PC-3 (cell line): Measurements from ENCODE around the gene WIPF3. TPM values are rescaled to one million over a fixed set of nuclear protein-coding genes. Genes with fewer than 3 reads are reported as not detected.
A peak's percentile ranks its signal among the peaks of the same experiment; 100 is the strongest.

Experiments
- ATAC-seq: fragments of 200-7000 bp; cut with Tn5 transposase; 2 replicates; pipeline ENCODE4 v1.9.1; 2020; ENCODE audit warnings: mild to moderate bottlenecking, moderate library complexity
- BruUV-seq: library from RNA; stranded (reverse); fragments of 400-500 nt; replicated peaks from 2 replicates; lab custom pipeline; 2021; lab: Mats Ljungman, UMichigan
- CTCF ChIA-PET: fragments of 300-600 bp; sonication (Branson Sonifier 250); formaldehyde crosslinking; loops from one replicate; lab custom pipeline; 2022; ENCODE audit warnings: antibody characterized with exemption; lab: Charles Lee
- POLR2A ChIA-PET: fragments of 300-600 bp; sonication (Branson Sonifier 250); formaldehyde crosslinking; loops from one replicate; lab custom pipeline; 2022; ENCODE audit warnings: antibody characterized with exemption; ENCODE audit not compliant: unreplicated experiment; lab: Charles Lee
- DNase-seq: peaks from one replicate; pipeline ENCODE4 v3.0.0-alpha.2; 2015
- H2AFZ ChIP-seq: fragments of 300-600 bp; sonication (generic); 2 replicates; pipeline ENCODE4 v1.6.0; 2016; ENCODE audit warnings: antibody characterized with exemption, low read length
- H3F3A ChIP-seq: fragments of 300-600 bp; sonication (generic); one replicate; pipeline ENCODE4 v1.6.0; 2017; ENCODE audit warnings: antibody characterized with exemption, low read length, control low read depth, mild to moderate bottlenecking; ENCODE audit not compliant: unreplicated experiment
- H3K27ac ChIP-seq: fragments of 300-600 bp; sonication (generic); 2 replicates; pipeline ENCODE4 v1.5.1; 2016; ENCODE audit warnings: mild to moderate bottlenecking, low read length
- H3K27me3 ChIP-seq: fragments of 300-600 bp; sonication (generic); 2 replicates; pipeline ENCODE4 v1.6.1; 2016; ENCODE audit warnings: low read length, mixed read lengths
- H3K36me3 ChIP-seq: fragments of 300-600 bp; sonication (generic); 2 replicates; pipeline ENCODE4 v1.6.1; 2016; ENCODE audit warnings: low read depth, mixed run types, low read length, mixed read lengths
- H3K4me1 ChIP-seq: fragments of 300-600 bp; sonication (generic); 2 replicates; pipeline ENCODE4 v1.5.1; 2016; ENCODE audit warnings: low read length; ENCODE audit not compliant: insufficient read depth
- H3K4me2 ChIP-seq: fragments of 300-600 bp; sonication (generic); 2 replicates; pipeline ENCODE4 v1.6.0; 2016; ENCODE audit warnings: low read length
- H3K4me3 ChIP-seq: fragments of 300-600 bp; sonication (generic); 2 replicates; pipeline ENCODE4 v1.5.1; 2016; ENCODE audit warnings: mild to moderate bottlenecking, low read length, mixed read lengths
- H3K79me2 ChIP-seq: fragments of 300-600 bp; sonication (generic); 2 replicates; pipeline ENCODE4 v1.6.1; 2017; ENCODE audit warnings: low read length, mixed read lengths
- H3K9ac ChIP-seq: fragments of 300-600 bp; sonication (generic); 2 replicates; pipeline ENCODE4 v1.6.0; 2016; ENCODE audit warnings: mild to moderate bottlenecking, low read length
- H3K9me2 ChIP-seq: fragments of 300-600 bp; sonication (generic); replicated peaks from 2 replicates; pipeline ENCODE4 v1.6.1; 2016; ENCODE audit warnings: mixed run types, low read length, mixed read lengths
- H3K9me3 ChIP-seq: fragments of 300-600 bp; sonication (generic); 2 replicates; pipeline ENCODE4 v1.6.1; 2016; ENCODE audit warnings: low read length, mixed read lengths
- H4K20me1 ChIP-seq: fragments of 300-600 bp; sonication (generic); 2 replicates; pipeline ENCODE4 v1.6.1; 2016; ENCODE audit warnings: low read length, mixed read lengths
- CTCF ChIP-seq: fragments of 300-600 bp; sonication (generic); conservative IDR thresholded peaks from 2 replicates; pipeline ENCODE4 v1.5.1; 2017; ENCODE audit warnings: antibody characterized with exemption, low read depth, mild to moderate bottlenecking, low read length
- EZH2 ChIP-seq: fragments of 300-600 bp; sonication (generic); IDR thresholded peaks from one replicate; pipeline ENCODE4 v1.6.1; 2017; ENCODE audit warnings: antibody characterized with exemption, mild to moderate bottlenecking, low read length; ENCODE audit not compliant: unreplicated experiment
- EZH2phosphoT487 ChIP-seq: fragments of 300-600 bp; sonication (generic); IDR thresholded peaks from 2 replicates; pipeline ENCODE4 v1.6.1; 2018; ENCODE audit warnings: mild to moderate bottlenecking, antibody characterized with exemption, low read length, borderline replicate concordance
- intact Hi-C: fragments of 100-400 bp; cut with micrococcal nuclease; formaldehyde crosslinking; loops from 2 replicates; pipeline ENCODE4 v1.9.0; 2023
- total RNA-seq: library from RNA; depleted of rRNA; stranded (reverse); fragments of >200 nt; gene quantifications from 2 replicates; pipeline ENCODE4 v1.2.3, GENCODE V29; 2014

Gene WIPF3
- total RNA-seq, 1 experiment from 2014 or later, result 3.4 TPM

DNA sequence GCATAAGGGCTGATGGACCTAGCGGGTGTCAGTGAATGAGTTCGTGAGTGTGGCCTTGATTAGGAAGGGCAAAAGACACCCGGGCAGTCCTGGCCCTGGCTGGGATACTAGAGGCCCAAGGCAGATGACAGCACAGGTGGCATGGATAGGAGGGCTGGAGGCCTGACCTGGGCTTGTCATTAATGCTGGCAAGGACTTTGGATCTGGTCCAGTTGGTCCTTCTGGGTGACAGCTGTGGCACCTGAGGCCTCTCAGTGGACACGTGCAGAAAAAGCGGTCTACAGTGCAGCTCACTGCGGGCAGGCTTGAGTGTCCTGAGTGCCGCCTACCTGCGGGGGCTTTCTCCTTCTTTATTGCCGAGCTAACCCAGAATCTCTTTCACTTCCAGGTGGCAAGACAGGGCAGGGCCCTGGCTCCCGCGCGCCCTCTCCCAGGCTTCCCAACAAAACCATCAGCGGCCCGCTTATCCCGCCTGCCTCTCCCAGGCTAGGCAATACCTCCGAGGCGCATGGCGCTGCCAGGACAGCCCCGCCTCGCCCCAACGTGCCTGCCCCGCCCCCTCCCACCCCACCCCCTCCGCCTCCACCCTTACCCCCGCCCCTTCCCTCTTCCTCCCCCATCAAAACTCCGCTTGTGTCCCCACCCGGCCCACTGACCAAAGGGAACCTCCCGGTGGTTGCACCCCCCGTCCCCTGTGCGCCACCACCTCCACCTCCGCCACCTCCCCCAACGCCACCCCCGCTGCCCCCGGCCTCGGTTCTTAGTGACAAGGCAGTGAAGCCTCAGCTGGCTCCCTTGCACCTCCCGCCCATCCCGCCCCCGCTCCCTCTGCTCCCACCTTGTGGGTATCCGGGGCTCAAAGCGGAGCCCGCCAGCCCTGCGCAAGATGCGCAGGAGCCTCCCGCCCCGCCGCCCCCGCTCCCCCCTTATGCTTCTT, 77.4 kb downstream of the WIPF3 start:
- Histone ChIP-seq H3K9ac (peak overlapping the region; percentile 41), H3K36me3 (no peaks in the 10 kb centered on the region), H3K27ac (no peak overlapping the region), H3K4me1 (peaks cover 12% of the 10 kb centered on the region), H3K9me2 (no peaks in the 10 kb centered on the region), H3K4me2 (peak overlapping the region; percentile 77), H3K27me3 (no peaks in the 10 kb centered on the region), H3K4me3 (peak overlapping the region; percentile 63), H4K20me1 (no peaks in the 10 kb centered on the region), H3F3A (no peaks in the 10 kb centered on the region), H3K79me2 (no peaks in the 10 kb centered on the region), H2AFZ (peak overlapping the region; percentile 79), H3K9me3 (no peaks in the 10 kb centered on the region)
- TF ChIP-seq CTCF (no peak), EZH2phosphoT487 (no peak), EZH2 (no peak)
- DNase-seq, result peak; percentile 50
- intact Hi-C loops, result no loop called here
- peak; percentile 70 for ATAC-seq
- POLR2A ChIA-PET, result no interaction called here
- BruUV-seq, result no TSS peak
- CTCF ChIA-PET, result no interaction called here

DNA sequence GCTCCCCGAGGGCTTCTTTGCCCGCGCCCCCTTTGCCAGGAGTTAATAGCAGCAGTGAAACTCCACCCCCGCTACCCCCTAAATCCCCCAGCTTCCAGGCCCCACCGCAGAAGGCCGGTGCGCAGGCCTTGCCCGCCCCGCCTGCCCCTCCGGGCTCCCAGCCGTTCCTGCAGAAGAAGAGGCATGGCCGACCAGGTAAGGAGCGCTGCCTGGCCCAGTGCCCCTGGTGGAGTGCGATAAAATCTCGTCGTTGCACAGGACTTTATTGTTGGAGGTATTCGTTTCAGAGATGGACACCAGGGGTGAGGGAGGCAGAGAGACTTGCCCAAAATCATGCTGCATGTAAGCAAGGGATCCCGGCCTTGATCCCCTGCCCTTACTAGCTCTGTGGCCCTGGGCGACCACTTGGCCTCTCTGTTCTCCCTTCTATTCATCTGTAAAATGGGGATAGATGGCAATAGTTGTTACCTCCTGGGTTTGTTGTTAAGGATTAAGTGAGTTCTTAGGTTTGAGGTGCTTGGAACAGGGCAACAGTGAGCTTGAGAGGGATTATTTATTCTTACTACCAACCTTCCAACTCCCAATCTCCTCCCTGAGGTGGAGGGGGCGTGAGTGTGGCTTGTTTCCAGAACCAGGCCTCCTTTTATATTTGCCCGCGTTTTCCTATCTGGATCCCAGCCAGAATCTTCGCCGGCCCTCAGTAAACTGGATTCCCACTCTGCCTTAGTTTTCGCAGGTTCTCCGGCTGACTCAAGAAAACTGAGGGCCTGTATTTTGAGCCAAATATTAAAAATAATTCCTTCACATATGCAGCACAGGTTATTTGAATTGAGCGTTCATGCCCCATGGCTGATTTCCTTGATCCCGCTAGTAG, 78.3 kb downstream of the WIPF3 start:
- H3K9ac ChIP-seq, result no peak overlapping the region
- H3F3A ChIP-seq, result no peaks in the 10 kb centered on the region
- intact Hi-C loops, result no loop called here
- no peaks in the 10 kb centered on the region for H3K36me3 ChIP-seq
- peak overlapping the region; percentile 63 for H3K4me3 ChIP-seq
- no TSS peak for BruUV-seq
- ChIA-PET CTCF (no interaction called here), POLR2A (interaction anchor here (0.6 kb wide), 1 partner anchor 18 kb away, joined by 3 read pairs; no protein-coding TSS in a partner anchor)
- H3K27me3 ChIP-seq, result no peaks in the 10 kb centered on the region
- H3K9me2 ChIP-seq, result no peaks in the 10 kb centered on the region
- peak overlapping the region; percentile 71 for H2AFZ ChIP-seq
- H3K4me1 ChIP-seq, result peaks cover 12% of the 10 kb centered on the region
- H3K4me2 ChIP-seq, result peak overlapping the region; percentile 71
- H3K9me3 ChIP-seq, result no peaks in the 10 kb centered on the region
- no peaks in the 10 kb centered on the region for H4K20me1 ChIP-seq
- no peaks in the 10 kb centered on the region for H3K79me2 ChIP-seq
- DNase-seq (peak; percentile 70), ATAC-seq (peak; percentile 80)
- TF ChIP-seq EZH2 (no peak), EZH2phosphoT487 (no peak), CTCF (peak; percentile 27; the same call in 1 of the 2 replicates)
- peak overlapping the region; percentile 2; the same call in 1 of the 2 replicates for H3K27ac ChIP-seq
